ENCODE results near the gene PCCA.
"Not testable (repeated sequence)": the region's sequence is repeated elsewhere in the genome, so short reads cannot be mapped to it uniquely, and the experiment has no call there.

Gene PCCA

GRCh38 chr13:100088644-100089464 lies at the start of gene PCCA:
Gene PCCA, plus strand, starts transcription at chr13:100089093. Its CDS starts 28 bp downstream, at chr13:100089121.
- peak; percentile 98 for DNase-seq

GRCh38 chr13:100039740-100040139 lies 49.2 kb upstream of the PCCA start:
- DNase-seq = no peak

- no peak for DNase-seq
Observed at GRCh38 chr13:100040196-100040595, 48.7 kb upstream of the PCCA start.

DNA sequence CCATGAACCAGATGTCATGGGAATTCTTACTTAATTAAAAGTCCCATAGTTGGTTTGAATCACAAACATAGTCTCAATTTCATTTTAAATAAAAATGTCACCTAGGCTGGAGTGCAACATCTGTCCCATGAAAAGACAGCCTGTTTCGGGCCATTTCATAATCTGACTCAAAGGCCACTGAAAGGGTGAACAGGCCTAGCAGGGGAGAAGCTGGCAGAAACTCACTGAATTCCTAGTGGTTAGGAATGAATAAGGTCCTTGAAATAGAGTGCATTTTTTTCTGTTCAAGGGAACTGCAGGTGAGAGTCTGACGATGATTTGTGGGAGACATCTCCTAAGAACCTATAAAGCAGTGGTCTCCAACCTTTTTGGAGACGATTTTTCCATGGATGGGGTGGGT lies 44.0 kb upstream of the PCCA start:
- no peak for DNase-seq

GRCh38 chr13:100045355-100045754 lies 43.5 kb upstream of the PCCA start:
- DNase-seq = no peak

- DNase-seq = no peak
Observed at GRCh38 chr13:100051070-100051469, 37.8 kb upstream of the PCCA start.

- DNase-seq = no peak
Observed at GRCh38 chr13:100059827-100060226, 29.1 kb upstream of the PCCA start.

DNA sequence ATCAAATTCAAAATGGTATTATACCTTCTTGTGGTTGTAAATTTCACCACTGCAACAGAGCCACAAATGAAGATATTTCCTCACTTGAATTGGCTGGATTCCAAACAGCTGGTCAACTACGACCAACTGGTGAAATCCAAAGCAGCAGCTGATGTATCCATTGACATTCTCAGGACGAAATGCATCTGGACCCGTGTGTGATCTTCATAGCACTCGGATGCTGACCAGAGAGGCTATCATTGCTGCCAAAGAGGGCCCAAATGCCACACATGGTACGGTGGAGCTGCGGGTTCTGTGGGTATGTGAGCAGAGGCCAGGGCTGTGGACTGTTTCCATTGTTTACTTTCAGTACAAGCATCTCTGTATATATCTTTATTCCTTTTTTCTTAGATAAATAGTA lies 25.6 kb upstream of the PCCA start:
- peak; percentile 27 for DNase-seq

- no peak for DNase-seq
Observed at GRCh38 chr13:100063906-100064305, 25.0 kb upstream of the PCCA start.

GRCh38 chr13:100068133-100068931 lies 20.6 kb upstream of the PCCA start:
- no peak for DNase-seq

GRCh38 chr13:100069278-100069677 lies 19.6 kb upstream of the PCCA start:
- DNase-seq = no peak

DNA sequence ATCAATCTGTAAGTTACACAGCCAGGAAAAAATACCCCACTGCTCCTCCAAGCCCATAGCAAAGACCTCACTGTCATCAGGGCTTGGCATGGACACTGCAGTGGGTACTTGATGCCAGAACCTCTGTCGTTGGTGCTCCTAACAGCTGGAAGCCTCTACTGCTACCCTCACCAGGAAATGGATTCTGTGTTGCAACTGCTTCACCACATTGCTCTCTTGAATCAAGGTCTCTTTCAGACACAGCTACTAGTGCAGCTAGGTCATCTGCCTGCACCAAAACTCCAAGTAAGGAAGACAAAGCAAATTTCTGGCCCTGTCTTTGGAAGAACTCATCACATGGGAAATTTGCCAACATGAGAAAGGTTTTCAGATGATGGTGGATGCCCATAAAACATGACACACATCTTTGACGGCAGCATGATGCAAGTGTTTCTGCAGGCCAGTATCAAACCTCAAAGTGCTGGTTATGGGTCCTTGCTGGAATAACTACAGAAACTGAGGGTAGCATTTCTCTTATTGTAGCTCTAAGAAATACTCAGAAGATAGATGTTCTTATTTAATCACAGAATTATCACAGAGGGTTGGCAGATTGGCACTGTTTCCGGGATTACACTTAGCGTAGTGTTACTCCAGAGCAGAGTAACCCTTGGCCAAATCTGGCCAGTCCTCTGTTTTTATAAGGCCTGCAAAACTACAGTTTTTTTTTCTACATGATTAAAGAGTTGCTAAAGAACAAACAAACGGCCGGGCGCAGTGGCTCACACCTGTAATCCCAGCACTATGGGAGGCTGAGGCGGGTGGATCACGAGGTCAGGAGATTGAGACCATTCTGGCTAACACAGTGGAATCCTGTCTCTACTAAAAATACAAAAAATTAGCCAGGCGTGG lies 12.9 kb upstream of the PCCA start:
- DNase-seq = no peak

DNA sequence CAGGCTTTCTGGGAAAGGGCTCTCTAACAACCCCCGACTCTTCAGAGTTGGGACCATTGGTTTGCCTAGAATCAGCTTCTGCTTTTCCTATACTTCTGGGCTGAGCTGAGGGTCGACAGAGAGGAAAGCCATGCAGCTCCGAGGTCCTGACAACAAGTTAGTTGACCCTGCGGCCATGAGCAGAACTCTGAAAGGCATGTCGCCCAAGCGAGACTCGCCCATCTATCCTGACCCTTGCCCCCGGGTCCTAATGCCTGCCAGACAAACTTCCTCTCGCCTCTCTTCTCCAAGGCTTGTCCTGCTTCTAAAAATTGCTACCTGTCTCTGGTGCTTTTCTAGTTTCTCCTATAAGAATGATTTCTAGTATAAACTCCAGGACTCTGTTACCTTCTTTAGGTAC lies 9.9 kb upstream of the PCCA start:
- DNase-seq = not testable (repeated sequence)

- not testable (repeated sequence) for DNase-seq
Observed at GRCh38 chr13:100083401-100083800, 5.5 kb upstream of the PCCA start.

DNA sequence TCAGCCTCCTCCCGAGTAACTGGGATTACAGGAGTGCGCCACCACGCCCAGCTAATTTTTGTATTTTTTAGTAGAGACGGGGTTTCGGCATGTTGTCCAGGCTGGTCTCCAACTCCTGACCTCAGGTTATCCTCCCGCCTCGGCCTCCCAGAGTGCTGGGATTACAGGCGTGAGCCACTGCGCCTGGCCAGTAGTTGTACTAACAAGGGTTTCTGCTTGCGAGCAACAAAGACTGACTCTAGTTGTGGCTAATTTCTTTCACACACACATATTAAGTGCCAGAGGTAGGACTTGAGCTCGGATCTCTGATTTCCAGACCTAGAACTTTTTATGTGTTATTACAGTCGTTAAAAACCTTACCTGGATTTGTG lies 635 bp upstream of the PCCA start:
- no peak for DNase-seq

DNA sequence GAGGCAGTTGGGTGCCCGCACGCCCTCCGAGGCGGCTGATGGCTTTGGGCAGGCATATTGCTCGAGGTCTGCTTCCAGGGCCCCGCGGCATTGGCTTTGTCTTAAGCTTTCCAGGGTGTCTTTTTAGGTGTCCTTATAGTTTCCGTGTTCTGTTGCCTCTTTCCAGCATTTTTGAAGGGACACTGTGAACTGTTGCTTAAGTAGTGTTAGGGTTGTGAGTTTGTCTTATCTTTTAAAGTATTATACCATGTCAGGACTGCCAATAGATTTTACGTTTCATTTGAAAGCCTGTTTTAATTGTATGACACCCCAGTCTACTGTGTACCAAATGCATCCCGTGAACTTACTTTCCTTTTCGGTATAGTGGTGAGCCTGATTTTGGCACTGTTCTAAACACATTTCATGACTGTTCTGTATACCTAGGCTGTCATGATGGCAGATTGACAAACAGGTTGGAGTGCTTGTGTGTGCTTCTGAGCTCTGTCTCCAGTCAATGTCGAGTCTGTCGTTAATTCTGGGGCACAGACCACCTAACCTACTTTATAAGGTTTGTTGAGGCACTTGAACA lies 656 bp downstream of the PCCA start:
- no peak for DNase-seq

DNA sequence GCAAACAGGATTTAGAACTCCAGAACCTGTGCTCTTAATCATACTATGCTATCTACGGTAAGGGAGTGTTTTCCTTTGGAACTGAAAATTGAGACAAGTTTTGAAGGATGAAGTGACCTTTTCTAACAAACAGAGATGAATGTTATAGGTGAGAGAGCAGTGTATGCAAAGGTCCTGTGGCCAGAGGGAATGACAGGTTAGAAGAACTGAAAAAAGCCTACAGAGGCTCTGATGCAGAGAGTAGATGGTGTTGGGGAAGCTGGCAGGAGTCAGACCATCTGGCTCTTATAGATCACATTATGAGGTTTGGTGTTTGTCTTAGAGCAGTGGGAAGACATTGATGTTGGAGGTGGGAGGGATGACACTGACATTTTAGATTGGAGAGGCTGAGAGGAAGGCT lies 2.0 kb downstream of the PCCA start:
- DNase-seq = no peak

GRCh38 chr13:100091391-100091790 lies 2.5 kb downstream of the PCCA start:
- no peak for DNase-seq

- not testable (repeated sequence) for DNase-seq
Observed at GRCh38 chr13:100092273-100092672, 3.4 kb downstream of the PCCA start.

DNA sequence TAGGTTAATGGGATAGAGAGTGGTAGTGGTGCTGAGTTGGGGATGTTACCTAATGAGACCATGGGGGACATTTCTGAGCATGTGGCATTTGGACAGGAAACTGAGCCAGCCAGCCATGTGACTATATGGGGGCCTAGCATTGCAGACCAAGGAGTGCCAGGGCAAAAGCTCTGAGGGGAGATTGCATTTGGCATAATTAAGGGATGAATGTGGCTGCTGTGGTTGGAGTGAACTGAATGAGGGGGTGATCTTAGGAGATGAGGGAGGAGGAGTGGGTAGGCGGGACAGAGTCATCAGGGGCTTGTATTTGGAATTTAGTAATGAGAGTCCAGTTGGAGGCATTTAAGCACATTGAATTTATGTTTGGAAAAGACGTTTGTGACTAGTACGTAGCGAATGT lies 6.6 kb downstream of the PCCA start:
- no peak for DNase-seq

DNA sequence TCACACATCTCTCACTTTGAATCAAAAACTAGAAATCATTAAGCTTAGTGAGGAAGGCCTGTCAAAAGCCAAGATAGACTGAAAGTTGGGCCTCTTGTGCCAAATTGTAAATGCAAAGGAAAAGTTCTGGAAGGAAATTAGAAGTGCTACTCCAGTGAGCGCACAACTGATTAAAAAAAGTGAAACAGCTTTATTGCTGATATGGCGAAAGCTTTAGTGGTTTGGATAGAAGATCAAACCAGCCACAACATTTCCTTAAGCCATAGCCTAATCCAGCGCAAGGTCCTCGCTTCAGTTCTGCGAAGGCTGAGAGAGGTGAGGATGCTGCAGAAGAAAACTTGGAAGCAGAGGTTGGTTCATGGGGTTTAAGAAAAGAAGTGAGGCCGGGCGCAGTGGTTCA lies 7.6 kb downstream of the PCCA start:
- DNase-seq = no peak

DNA sequence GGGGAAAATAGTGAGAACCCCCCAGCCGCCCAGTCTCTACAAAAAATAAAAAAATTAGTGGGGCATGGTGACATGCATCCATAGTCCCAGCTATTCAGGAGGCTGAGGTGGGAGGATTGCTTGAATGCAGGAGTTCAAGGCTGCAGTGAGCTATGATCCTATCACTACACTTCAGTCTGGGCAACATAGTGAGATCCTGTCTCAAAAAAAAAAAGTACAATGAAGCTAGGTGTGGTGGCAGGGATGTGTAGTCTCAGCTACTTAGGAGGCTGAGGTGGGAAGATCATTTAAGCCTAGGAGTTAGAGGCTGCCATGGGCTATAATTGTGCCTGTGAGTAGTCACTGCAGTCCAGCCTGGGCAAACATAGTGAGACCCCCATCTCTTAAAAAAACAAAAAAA lies 8.9 kb downstream of the PCCA start:
- DNase-seq = no peak
